ENCODE measurements around the gene SIRT5.

SIRT5 gene

GRCh38 chr6:13559968-13560650, 14.3 kb upstream of the SIRT5 start:
- DNase-seq (ENCODE audit: low read depth in 2 of 2), result no peak
- no peak for TF ChIP-seq CTCF (IDR thresholded peaks at IDR 0.05; ENCODE audit: low read depth, low read length)
- no peak overlapping the region for H3K4me3 ChIP-seq (replicated peaks in 1 of 2; ENCODE audit: low read depth in 2 of 2, low read length in 2 of 2)

GRCh38 chr6:13560651-13561044, 13.8 kb upstream of the SIRT5 start:
- no peak overlapping the region for H3K4me3 ChIP-seq (replicated peaks in 1 of 2; ENCODE audit: low read depth in 2 of 2, low read length in 2 of 2)
- DNase-seq (ENCODE audit: low read depth in 2 of 2), result no peak
- TF ChIP-seq CTCF (IDR thresholded peaks at IDR 0.05; ENCODE audit: low read depth, low read length), result no peak

- no peak for TF ChIP-seq CTCF (IDR thresholded peaks at IDR 0.05; ENCODE audit: low read depth, low read length)
- DNase-seq (ENCODE audit: low read depth in 2 of 2), result no peak
Measured at GRCh38 chr6:13561624-13562267, 12.7 kb upstream of the SIRT5 start.

GRCh38 chr6:13563009-13563408, 11.4 kb upstream of the SIRT5 start:
- DNase-seq (ENCODE audit: low read depth in 2 of 2), result no peak
- no peak for TF ChIP-seq CTCF (IDR thresholded peaks at IDR 0.05; ENCODE audit: low read depth, low read length)
- no peak overlapping the region for H3K4me3 ChIP-seq (replicated peaks in 1 of 2; ENCODE audit: low read depth in 2 of 2, low read length in 2 of 2)

More at GRCh38 chr6:13561624-13562267, 12.7 kb upstream of the SIRT5 start:
- H3K4me3 ChIP-seq (replicated peaks in 1 of 2; ENCODE audit: low read depth in 2 of 2, low read length in 2 of 2), result no peak overlapping the region

GRCh38 chr6:13565921-13566320, 8.5 kb upstream of the SIRT5 start:
- H3K4me3 ChIP-seq (replicated peaks in 1 of 2; ENCODE audit: low read depth in 2 of 2, low read length in 2 of 2), result no peak overlapping the region
- DNase-seq (ENCODE audit: low read depth in 2 of 2), result no peak
- TF ChIP-seq CTCF (IDR thresholded peaks at IDR 0.05; ENCODE audit: low read depth, low read length), result no peak

GRCh38 chr6:13566500-13566899, 7.9 kb upstream of the SIRT5 start:
- no peak for DNase-seq (ENCODE audit: low read depth in 2 of 2)
- H3K4me3 ChIP-seq (replicated peaks in 1 of 2; ENCODE audit: low read depth in 2 of 2, low read length in 2 of 2), result no peak overlapping the region
- no peak for TF ChIP-seq CTCF (IDR thresholded peaks at IDR 0.05; ENCODE audit: low read depth, low read length)

Data from cardiac fibroblast (primary cell).